GM21529 (cell line): ENCODE measurements around the gene LDLRAD4.
"Not testable (repeated sequence)": the region's sequence is repeated elsewhere in the genome, so short reads cannot be mapped to it uniquely, and the experiment has no call there.

Experiments
- ATAC-seq: cut with Tn5 transposase; IDR thresholded peaks from one replicate; pipeline ENCODE4 v1.9.1; 2021; ENCODE audit not compliant: unreplicated experiment

The LDLRAD4 gene

DNA sequence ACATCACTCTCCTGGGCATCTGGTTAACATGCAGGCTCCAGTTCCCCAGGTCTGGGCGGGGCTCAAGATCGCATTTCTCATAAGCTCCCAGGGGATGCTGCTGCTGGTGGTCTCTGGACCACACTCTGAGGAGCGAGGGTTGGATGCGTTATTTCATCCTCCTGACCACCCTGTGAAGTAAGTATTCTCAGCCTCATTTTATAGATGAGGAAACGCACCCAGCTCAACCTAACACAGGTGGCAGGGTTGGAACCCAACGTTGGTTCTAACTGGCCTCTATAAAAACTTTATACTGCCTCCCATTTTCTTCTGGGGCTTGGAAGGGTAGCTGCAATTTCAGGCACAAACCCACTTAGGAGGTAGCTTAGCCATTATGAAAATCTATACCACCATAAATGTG, 387.3 kb downstream of the LDLRAD4 start:
- no peak for ATAC-seq

DNA sequence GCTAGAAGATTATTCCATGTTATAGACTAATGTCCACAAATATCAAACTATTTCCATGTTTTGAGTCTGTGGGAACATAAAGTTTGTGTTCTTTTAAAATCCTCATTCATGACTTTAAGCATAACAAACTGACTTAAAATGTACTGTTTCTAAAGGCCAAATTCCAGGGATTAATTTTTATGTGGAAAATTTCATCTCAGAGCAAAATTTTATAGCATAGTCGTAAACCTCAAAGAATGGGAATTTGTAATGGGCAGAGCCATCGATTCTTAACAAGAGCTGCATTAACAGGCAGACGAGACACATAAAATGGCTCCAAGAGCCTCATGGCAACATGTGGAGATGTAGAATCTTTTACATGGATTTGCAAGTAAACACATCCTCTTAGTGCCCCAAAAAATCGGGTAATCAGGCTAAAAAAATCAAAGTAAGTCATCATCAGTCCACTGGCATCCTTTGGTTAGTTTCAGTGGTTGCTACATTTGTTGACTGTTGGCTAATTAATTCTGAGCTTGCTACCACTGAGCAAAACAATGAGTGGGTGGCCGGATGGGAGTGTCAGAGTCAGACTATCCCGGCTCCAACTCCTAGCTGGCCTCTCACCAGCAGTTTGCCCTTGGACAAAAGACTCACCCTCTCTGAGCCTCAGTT, 388.2 kb downstream of the LDLRAD4 start:
- no peak for ATAC-seq

DNA sequence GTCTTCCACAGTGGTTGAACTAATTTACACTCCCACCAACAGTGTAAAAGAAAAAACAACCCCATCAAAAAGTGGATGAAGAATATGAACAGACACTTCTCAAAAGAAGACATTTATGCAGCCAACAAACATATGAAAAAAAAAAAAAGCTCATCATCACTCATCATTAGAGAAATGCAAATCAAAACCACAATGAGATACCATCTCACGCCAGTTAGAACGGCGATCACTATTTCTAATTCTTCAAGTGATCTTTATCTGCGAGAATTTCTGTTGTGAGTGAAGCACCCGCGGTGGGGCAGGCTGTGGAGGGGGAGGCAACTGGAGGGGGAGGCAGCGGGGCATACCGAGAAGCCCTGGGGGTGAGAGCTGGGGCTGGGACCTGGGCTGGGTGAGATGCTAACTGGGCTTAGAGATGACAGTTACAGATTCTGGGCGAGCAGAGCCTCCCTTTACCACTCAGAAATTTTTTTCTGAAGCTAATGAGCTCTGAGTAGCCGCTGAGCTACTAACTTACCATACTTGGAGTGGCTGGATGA, 389.5 kb downstream of the LDLRAD4 start:
- ATAC-seq = not testable (repeated sequence)

DNA sequence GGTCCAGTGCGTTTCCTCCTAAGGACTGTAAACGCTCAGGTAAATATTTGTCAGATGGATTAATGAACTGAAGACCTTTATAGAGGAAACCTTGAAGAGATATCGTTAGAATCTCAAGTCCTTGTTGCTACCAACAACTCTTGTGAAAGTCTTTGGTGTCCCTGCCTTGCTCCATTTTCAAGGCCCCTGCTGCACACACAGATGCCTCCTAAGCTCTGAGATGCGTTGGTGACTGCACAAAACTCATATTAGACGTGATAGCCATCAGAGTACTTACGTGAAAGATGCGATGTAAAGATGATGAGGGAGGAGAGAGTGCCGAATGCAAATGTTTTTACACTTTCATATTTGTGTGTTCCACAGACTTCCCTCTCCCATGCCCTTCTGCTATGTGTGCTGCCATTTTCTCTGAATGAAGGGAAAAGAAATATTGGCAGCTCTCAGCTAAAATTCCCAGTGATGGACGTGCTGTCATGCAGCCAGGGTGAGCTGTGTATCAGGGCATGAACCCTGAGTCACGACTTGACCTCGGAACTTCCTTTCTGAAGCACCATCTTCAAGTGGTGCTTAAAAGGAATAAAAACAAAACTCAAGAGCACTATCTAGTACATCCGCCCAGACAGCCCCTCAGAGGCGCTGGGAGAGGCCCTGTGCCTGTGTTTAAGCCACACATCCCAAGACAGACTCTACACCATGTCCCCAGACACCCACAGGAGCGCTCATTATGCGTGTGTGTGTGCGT, 390.4 kb downstream of the LDLRAD4 start:
- no peak for ATAC-seq

DNA sequence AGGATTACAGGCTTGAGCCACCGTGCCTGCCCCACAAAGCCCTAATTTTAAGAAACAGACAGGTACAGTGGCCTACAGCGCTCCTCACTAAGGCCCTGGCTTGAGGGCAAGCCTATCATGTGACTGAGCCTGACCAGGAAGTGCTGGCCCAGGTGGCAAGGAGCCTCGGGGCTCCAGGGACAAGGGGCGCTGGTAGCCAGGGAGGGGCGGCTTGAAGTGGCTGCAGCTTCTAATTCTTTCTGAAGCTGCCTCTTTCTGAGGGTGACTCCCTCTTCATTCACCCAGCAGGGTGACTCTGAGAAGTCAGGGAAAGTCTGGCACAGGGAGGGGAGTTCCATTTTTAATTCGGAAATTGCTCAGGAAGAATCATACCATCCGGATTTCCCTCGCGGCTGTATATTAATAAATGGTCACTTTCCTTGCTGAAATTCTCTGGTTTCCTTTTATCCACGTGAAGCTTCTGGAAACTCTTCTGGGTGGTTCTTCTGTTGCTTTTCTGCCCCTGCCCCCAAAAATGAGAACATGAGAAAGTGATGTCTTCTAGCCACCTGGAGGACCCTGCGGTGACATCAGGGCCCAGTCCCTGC, 392.1 kb downstream of the LDLRAD4 start:
- ATAC-seq = no peak

DNA sequence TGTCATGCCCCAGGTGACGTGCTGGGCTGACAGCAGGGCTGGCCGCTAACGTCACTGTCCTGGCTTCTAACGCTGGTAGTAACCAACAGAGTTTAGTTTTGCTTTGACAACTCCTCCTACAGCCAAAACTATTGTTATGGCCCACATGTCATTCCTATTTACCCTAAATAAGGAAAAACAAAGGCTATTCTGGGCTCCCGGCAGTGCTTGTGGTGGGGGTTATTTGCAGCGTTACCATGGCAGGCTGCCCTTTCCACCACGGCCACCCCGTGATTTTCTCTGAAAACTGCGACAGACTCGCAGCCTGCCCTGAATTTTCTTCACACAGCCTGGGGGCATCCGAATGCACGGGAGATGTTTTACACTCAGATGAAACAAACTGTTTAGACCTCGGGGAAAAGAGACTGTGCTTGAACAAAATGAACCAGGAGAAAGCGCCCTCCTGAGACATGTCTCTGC, 392.6 kb downstream of the LDLRAD4 start:
- ATAC-seq = peak; percentile 31

DNA sequence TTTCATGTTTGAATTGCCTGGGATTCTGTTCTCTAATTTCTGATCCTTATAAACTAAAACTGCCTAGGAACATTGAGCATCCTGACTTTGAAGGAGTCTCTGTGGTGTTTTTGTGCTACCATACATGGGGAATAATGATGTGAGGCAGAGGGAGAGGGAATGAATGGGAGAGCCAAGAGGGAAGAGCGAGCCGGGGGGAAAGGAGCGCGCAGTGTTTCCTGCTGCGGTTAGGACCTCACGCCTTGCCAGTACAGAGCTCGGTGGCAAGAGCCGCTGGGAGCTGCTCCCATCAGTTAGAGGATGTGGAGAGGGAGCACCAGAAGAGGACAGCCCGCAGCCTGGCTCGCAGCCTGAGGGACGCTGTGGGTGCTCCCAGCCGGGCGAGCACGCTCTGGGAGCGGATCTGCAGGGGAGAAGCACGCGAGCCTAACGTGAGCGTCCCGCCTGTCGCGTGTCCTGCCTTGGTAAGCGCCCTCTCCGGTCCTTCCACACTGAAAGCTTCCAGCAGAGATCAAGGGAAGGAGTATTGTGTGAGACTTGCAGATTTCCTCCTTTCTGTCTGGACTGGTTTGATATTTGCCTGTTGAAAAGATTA, 393.1 kb downstream of the LDLRAD4 start:
- ATAC-seq = peak; percentile 3

DNA sequence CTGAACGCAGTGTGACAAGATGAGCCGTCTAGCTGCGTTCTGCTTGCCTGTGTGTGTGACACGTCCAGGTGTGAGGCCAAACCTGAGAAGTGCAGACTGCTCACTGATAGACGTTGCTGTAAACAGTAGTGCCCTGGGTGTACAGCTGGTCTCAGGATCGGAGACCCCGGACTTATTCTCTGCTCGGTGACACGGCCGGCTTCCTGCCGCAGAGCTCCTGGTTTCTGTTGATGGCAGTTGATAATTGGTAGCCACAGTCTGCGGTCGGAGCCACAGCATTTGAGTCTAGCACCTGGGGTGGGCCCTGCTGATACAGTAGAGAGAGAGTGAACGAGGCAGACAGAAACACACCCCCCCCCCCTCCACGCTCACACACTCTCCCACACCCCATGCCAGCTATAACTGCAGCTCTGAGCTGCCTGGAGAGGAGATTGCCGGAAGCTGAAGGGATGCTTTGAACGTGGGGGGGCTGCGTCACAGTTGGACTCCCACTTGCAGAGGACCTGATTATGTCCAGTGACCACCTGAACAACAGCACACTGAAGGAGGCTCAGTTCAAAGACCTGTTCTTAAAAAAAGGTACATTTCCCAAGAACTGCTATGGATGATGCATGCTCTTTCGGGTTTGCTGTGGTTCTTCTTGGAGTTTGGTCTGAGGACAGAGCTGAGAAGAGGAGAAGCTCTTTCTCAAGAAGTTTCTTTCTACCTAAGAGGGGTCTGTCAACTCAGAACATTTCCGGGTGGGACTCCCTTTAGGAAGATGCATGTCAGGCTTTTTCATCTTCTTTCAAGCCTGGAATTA, 393.8 kb downstream of the LDLRAD4 start:
- ATAC-seq = peak; percentile 60

DNA sequence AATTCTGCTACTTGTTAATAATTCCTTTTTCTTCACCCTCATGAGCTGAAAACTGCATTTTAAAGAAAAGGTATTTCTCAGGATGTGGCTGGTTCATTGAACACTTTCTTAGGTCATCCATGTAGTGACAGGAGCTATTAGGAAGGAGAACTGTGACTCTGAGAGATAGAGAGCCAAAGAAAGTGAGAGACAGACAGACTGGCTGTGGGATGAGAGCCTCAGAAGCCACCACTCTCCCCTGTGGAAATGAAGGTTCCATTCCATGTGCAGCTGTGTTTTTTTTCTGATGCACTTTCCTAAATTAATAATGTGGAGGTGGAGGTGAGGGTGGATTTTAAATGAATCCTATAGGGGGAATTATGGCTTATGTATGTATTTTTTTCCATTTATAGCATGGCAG, 394.5 kb downstream of the LDLRAD4 start:
- no peak for ATAC-seq

DNA sequence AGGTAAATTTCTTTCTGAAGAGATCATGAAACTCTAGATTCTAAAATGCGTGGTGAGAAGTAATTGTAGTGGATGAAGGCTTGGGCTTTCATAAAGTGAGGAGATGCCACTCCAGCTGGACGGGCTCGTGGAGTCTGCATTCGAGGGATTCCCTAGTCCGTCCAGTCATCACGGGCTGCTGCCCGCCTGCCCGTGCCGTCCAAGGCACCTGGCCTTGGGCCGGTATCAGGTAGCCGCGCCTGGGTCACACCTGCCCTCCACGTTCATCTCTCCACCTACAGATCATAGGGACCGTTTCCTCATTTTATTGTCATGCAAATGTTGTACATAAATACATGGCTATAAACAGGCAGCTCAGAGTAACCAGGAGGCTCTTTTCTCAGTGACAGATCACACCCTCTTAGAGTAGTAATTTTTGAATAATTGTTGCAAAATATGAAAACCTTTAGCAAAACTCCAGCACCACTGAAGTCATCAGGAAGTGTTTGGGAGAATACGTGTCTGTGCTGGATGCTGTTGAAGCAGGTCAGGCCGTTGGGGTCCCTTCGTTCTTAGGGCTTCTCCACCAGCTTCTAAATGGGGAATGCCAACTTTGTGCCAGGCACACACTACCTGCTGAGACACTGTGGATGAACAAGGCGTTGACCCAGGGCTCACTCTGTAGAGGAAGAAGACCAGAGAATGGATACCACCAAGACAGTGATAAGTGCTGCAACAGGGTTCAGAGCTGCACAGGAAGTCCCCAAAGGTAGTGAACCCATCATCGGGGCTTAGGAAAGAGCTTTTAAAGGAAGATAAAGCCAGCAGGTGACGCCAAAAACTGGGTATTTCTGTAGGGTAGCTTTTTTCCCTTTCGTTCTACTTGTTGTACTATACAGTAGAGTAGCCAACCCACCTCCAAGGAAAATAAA, 395.3 kb downstream of the LDLRAD4 start:
- ATAC-seq = no peak

DNA sequence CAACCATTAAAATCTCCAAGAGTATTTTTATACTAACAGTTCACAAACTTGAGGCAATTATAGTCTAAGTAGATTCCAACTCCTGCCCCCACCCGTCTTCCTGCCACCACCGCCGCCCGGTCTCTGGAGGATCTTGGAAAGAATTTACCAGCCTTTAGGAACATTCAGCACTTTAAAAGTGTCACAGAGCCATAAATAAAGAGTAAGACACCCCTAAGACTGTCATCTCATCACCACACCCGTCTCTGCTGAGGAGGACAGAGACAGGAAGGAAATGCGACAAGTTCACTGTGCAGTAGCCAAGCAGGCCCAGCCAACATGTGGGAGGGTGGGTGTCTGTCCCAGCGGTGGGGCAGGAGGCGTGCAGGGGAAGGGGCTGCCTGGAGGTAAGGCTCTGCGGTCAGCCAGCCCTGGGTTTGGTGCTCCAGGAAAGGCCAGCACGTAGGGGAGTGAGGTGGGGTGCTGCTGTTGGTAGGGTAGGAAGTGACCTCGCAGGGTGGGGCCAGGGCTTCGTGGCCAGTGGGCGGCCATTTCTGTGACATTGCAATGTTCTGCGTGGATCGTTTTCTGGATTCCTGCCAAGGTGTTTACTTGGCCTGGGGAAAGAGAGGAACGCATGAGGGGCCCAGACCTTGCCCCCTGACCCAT, 396.2 kb downstream of the LDLRAD4 start:
- ATAC-seq = no peak

DNA sequence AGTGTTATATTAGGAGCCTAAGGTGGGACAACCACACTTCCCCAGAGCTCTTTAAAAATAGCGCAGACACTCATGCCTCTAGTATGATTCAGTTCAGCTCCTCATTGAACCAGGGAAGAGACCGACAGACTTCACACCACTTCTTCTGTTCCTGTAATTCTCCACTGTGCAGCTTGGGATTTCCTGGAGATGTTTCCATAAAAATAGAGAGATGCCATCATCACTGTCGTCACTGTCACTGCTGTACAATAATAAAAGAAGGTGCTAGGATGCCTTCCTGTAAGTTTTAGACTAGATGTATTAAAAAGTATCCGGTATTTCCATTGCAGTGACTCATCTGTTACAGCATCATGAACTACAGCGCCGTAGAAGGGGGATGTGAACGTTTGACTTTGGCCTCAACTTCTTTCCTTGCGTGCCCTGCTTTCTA, 396.9 kb downstream of the LDLRAD4 start:
- no peak for ATAC-seq

DNA sequence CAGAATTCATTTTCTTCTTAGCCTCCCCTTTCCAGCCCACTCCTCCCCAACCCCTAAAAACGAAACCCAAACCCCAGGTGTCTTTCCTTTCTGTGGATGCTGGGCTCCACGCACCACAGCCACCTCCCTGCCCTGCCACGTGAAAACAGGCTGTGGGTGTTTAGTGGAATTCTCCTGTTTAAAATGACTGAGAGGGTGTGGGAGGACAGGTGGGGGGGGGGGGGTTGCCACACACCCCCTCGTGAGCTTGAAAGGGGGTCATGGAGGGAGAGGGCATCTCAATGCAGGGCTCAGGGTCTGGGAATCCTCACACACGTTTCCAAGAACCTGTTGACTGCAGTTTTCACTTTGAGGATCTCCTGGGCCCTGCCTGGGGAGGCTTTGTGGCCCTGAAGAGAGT, 397.5 kb downstream of the LDLRAD4 start:
- ATAC-seq = no peak

DNA sequence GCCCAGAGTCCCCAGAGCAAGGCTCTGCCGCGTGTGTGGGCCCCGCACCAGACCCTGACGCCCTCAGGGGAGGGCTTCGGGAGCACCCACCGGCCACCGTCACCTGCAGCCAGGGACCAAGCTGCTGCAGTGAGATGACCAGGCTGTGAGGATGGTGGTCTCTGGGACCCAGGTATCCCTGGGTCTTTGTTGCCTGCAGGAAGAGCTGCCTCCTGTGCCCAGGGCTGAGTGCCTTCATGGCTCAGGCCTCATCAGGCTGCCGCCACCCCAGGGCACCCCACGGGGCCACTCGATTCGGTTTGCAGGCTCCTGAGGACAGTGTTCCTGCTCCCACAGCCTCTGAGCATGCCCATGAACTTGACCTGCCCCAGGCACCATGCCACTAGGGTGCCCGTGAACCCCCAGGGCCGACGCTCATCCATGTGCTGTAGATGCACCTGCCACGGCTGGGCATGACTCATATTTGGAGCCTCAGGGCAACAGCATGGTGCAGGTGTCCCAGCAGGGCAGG, 398.0 kb downstream of the LDLRAD4 start:
- ATAC-seq = no peak

DNA sequence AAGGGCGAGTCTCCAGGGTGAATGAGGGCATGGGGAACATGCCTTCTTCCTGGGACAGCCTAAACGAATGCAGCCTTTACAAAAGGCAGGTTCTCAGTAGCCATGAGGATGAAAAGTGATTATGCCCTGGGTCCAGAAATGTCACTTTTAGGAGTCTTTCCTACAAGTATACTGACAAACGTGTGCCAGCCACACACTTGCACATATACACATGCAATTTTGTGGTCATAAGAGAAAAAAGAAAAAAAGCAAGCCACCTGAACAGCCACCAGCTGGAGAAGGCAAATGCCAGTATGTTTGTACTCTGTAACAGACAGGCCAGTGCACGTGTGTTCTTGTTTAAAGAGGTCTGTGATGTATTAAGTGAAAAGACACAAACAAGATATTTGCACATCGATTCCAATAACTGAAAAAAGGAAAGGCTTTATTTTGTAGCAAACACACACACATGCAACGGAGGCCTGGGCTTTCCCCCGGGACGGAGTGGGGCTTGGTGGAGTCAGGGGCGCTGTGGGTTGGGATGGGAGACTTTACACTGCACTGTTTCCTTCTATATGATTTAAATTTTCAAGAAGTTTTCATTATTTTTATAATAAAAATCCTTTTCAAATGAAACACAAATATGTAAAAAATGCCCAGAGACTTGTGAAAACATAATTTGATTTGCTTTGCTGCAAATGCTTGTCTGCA, 399.4 kb downstream of the LDLRAD4 start:
- ATAC-seq = no peak

DNA sequence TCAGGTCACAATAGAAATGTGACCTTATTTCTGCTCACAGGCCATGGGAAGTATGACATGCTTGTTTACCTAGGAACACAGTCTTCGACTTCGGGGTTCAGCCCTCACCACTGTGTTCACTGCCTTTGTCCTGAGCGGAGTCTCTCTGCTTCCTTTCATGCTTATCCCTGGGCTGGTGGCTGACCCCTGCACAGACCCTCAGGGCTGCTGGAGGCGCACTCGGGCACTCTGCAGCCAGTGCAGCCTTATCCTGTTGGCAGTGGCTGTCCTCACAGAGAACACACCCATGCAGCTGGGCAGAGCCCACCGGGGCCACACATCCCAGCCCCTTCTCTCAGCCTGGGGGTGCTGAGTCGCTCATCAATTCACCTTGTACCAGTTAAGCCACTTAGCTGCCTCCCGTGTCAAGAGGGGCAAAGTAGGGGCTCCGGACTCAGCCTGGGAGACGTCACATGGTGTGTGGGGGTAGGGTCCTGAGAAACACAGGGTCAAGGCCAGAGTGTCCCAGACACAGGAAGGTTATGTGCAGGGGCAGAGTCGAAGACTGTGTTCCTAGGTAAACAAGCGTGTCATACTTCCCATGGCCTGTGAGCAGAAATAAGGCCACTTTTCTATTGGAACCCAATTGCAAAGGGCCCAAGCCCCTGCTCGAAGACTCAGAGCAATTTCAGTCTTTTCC, 400.3 kb downstream of the LDLRAD4 start:
- ATAC-seq = no peak

DNA sequence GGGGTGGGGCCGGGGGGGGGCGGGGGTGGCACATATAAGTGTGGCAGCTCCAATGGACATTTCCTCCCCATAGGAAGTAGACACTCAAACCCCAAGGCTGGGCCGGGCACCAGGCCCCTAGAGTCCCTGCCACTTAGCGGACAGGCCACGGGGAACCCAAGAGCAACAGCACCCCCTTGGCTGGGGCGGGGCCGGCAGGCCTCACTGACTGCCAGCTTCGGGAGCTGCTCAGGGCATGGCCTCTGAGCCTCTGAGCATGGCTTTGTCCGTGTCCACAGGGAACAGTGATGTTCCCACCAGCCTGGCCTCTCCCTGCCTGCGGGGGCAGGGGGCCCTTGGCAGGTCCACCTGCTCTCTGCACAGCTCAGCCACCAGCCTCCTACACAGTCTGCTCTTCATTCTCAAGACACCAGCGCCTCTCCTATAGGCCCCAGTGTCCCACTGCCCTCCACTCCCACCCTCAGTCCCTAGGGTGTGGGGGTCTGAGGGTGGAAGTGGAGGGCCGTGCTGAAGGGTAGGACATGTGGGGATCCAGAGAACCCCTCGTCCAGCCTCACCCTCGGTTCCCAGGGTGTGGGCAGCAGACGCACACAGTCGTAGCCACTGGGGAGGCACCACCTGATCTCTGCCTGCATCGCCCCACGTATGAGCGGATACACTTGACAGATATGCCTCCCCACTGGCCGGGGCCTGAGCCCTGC, 401.1 kb downstream of the LDLRAD4 start:
- ATAC-seq = no peak
